RWPE1 (cell line): ENCODE measurements around the gene OR6T1.

ENCODE experiments used
- CTCF ChIA-PET: fragments of 350-600 bp; sonication (Branson Sonifier 250); formaldehyde crosslinking; extraction: SDS; loops from one replicate; lab custom pipeline; 2021; lab: Yijun Ruan, JAX
- POLR2A ChIA-PET: fragments of 400-600 bp; formaldehyde crosslinking; extraction: SDS; loops from one replicate; lab custom pipeline; 2020; ENCODE audit warnings: antibody characterized with exemption; ENCODE audit not compliant: low non-redundant PET; lab: Yijun Ruan, JAX
- DNase-seq: peaks from one replicate; pipeline ENCODE4 v3.0.0; 2012; ENCODE audit warnings: low spot score
- H3K27ac ChIP-seq: fragments of 450-650 bp; 2 replicates; pipeline ENCODE4 v1.5.1; 2017
- TF ChIP-seq, protein P1 (sequence below): fragments of 450-650 bp; conservative IDR thresholded peaks from 2 replicates; pipeline ENCODE4 v1.5.1; 2017; ENCODE audit warnings: low read depth, mild to moderate bottlenecking

OR6T1 gene

DNA sequence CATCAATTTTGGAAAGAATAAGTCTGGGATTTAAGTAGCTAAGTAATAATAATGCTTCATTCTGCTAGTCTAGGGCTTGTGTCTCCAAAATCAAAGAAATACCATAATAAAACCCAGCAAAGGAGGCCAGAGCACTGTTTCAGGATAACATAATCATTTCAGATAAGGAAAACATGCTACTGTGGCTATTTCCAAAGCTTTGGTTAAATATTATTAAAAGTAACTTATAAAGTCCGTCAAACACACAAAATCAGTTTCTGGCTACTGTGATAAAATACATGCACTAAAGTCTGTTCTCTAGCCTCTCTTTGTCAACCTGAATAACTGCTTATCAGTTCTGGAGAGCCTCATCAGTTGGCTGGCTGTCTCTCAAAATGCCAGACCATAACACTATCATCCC, 1.5 kb upstream of the OR6T1 start:
- POLR2A ChIA-PET: no interaction called here
- H3K27ac ChIP-seq: no peak overlapping the region

DNA sequence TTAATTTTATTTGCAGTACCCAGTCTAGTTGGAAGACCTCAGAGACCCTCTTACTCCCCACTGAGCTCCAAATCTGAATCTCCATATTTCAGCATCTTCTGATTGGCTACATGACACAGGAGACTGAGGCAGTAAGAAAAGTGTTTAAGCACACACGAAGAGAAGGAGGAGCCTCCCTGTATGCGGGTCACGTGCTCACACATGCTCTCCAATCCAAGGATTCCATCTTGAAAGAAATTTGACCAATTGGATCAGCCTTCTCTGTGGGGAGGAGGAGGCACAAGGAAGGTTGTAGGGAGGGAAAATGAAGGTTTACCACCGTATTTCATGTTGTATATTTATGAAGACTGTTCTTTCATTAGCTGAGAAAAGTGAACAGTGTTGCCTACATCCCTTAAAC, 1.2 kb downstream of the OR6T1 start:
- TF ChIP-seq, protein P1, sequence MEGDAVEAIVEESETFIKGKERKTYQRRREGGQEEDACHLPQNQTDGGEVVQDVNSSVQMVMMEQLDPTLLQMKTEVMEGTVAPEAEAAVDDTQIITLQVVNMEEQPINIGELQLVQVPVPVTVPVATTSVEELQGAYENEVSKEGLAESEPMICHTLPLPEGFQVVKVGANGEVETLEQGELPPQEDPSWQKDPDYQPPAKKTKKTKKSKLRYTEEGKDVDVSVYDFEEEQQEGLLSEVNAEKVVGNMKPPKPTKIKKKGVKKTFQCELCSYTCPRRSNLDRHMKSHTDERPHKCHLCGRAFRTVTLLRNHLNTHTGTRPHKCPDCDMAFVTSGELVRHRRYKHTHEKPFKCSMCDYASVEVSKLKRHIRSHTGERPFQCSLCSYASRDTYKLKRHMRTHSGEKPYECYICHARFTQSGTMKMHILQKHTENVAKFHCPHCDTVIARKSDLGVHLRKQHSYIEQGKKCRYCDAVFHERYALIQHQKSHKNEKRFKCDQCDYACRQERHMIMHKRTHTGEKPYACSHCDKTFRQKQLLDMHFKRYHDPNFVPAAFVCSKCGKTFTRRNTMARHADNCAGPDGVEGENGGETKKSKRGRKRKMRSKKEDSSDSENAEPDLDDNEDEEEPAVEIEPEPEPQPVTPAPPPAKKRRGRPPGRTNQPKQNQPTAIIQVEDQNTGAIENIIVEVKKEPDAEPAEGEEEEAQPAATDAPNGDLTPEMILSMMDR: no peak
- H3K27ac ChIP-seq: no peak overlapping the region
- DNase-seq: no peak
- CTCF ChIA-PET: no interaction called here
- POLR2A ChIA-PET: no interaction called here

More for the DNA sequence above, 1.5 kb upstream of the OR6T1 start:
- TF ChIP-seq, protein P1: no peak
- CTCF ChIA-PET: interaction anchor here (0.6 kb wide), 1 partner anchor 16 kb away, joined by 3 read pairs; no protein-coding TSS in a partner anchor
- DNase-seq: no peak

DNA sequence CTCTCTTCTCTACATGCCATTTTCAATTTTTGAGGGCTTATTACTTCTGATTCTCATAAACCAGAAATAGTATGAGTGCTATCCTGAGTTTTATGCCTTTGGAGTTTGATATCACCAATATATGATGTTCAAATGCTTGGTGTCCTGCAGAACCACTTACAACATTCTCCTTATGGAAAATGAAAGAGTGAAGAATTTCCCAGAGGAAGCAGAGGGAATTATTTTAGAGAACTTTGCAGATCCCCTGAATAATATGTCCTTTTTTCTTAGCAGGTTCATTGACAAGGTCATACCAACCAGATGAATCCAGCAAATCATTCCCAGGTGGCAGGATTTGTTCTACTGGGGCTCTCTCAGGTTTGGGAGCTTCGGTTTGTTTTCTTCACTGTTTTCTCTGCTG, 4.3 kb downstream of the OR6T1 start, which contains the start of gene OR4D5:
TSS of gene OR4D5 (plus strand) at position 301 of the 400 bp plus-strand sequence. CDS start at position 301, 0 bp downstream.
- POLR2A ChIA-PET: no interaction called here
- TF ChIP-seq, protein P1: no peak
- H3K27ac ChIP-seq: no peak within 1 kb of the TSS
- DNase-seq: no peak
- CTCF ChIA-PET: interaction anchor here (0.6 kb wide), 1 partner anchor 31 kb away, joined by 3 read pairs; no protein-coding TSS in a partner anchor

DNA sequence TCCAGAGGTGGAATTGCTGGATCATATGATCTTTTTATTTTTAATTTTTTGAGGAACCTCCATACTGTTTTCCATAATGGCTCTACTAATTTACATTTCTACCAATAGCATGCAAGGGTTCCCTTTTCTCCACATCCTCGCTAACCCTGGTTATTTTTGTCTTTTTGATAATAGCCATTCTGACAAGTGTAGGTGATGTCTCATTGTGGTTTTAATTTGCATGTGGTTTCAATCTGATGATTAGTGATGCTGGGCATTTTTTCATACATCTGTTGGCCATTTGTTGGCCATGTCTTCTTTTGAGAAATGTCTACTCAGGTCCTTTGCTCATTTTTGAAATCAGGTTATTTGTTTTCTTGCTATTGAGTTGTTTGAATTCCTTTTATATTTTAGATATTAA, 19.6 kb downstream of the OR6T1 start:
- POLR2A ChIA-PET: no interaction called here
- CTCF ChIA-PET: no interaction called here
- DNase-seq: no peak
- TF ChIP-seq, protein P1: no peak
- no peak overlapping the region for H3K27ac ChIP-seq

DNA sequence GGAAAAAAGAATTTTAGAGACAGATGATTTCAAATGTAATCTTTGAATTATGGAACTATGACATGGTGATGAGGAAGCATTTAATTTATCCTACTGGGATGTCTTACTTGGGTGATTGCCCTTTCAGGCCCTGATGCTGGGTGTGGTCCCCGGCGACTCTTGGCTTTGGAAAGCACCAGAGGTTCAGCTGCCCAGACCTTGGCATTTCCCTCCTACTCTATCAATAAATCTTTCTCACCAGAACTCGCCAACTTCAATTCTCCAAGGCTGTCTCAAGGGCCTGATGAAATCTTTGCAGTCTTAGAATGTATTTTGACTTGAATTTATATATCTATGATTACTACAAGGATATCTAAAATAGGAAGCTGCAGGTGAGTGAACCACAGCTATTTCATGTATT, 22.7 kb downstream of the OR6T1 start:
- CTCF ChIA-PET: no interaction called here
- TF ChIP-seq, protein P1: no peak

DNA sequence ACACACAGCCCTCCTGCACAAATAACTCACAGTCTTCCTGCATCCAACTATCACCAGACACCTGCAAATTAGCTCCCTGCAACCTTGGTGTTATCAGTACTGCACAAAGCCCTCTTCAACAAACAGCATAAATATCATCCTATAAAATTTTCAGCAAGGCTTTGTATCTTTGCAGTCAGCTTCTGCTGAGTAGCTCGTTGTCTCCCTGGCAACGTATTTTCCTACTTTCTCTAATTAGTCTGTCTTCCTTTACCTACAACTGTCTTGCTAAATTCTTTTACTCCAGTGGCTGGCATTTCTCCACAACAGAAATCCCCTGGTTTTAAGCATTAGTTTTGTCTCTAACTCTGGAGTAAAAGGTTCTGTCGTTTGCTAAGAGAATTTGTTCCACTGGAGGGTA, 37.8 kb downstream of the OR6T1 start:
- ChIA-PET CTCF (interaction anchor here (0.6 kb wide), 1 partner anchor 18 kb away, joined by 3 read pairs; no protein-coding TSS in a partner anchor), POLR2A (no interaction called here)
- TF ChIP-seq, protein P1: no peak
- H3K27ac ChIP-seq: no peak overlapping the region
- DNase-seq: no peak

More for the DNA sequence above, 22.7 kb downstream of the OR6T1 start:
- H3K27ac ChIP-seq: no peak overlapping the region
- no peak for DNase-seq
- POLR2A ChIA-PET: no interaction called here
